Kidney capillary endothelial cell (primary cell): ENCODE measurements around the gene SLPI.

Experiments
- DNase-seq: peaks from one replicate; pipeline ENCODE4 v3.0.0-alpha.2; 2018; ENCODE audit warnings: low spot score

The SLPI gene

DNA sequence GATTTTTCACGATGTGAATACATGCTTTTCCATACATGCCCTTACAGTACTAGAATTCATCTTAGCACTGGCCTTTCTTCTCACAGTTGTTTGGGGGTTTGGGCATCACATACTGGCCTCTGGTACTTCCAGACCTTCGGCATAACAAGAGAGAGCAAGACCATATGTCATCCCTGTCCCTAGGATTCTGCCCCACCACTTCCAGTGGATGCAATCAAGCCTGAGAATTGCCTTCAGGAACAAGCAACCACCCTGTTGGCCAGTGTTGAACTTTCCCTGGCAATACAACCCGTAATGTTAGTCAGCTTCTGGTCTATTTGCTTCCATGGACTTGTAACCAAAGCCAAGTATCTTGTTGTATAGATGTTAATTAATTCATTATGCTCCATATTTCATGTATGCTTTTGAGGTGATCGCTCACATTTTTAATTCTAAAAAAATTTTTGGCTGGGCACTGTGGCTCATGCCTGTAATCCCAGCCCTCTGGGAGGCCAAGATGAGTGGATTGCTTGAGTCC is 15.4 kb upstream of the SLPI start:
- no peak for DNase-seq

GRCh38 chr20:45269056-45269455 is 14.7 kb upstream of the SLPI start:
- DNase-seq, result no peak

DNA sequence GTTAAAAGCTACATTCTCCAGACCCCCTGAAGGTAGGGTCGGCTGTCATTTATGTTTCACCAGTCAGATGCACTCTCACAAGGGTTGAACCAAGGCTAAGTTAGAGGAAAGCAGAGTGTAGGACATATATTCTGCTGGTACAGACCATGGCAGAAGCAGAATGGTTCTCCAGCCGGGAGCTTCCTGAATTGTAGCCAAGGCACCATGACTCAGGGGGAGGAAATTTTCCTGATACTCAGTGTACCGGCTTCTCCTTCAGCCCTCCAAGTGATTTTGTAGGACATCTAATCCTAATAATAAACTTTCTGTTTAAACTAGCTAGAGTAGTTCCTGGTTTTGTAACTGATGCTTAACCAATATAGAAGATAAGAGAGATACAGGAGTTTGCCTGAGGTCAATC is 14.2 kb upstream of the SLPI start:
- no peak for DNase-seq

DNA sequence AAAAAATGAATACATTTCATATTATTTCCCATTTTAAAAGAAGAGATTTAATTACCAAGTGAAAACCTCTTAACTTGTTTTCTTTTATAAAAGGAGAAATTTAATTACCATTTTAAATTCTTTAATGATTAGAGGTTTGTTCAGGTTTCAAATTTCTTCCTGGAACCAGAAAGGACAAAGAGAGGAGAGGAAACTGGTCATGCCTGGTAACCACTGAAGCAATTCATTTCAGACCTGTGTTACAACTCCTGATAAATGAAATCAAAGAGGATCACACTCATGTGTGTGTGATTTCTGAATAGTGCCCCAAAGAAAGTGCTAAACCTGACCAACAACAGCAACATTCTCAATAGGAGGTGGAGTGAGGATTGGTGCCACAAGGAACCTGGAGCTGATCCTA is 12.6 kb upstream of the SLPI start:
- no peak for DNase-seq

DNA sequence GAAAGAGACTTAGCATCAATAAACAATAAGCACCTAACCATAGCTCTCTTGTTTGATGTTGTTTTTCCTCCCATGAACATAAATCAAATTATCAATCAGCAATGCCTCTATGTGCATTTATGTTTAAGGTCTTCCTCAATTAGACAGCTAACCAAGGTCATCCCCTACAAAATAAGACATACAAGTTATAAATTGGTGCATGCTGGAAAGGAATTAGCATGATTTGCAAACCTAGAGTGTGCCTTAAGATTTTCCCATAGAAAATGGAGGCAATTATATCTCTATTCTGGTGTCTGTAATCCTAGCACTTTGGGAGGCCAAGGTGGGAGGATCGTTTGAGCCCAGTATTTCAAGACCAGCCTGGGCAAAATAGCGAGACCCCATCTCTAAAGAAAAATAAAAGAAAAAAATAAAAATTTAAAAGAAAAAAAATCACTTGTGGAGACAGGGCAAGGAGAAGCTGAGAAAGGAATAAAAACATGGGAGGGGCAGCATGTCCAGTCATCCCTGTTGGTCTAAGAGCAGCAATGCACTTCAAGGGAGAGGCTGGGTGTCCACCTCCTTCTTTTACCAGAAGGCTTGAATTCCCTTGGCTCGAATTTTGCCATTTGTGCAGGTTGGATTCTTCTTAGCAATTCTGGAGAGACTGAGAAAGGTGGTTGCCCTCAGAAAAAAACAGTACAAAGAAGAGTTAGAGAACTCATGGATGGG is 9.3 kb upstream of the SLPI start:
- DNase-seq, result no peak

DNA sequence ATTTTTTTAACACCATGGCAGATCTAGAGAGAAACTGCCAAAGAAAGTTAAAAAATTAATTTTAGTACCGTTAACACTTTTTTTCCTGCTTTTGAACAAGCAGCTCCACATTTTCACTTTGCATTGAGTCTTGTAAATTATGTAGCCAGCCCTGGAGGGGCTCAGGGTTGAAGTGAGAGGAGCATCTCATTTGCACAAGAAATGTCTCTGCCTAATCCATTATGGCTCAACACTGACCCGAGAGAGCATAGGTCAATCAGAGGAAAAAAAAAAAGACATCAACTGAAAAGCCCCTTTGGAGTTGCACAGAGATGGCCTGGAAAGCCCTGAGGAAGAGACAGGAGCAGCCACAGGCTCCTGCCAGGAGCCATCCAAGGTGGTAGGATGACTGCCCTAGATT is 4.3 kb upstream of the SLPI start:
- DNase-seq, result no peak

DNA sequence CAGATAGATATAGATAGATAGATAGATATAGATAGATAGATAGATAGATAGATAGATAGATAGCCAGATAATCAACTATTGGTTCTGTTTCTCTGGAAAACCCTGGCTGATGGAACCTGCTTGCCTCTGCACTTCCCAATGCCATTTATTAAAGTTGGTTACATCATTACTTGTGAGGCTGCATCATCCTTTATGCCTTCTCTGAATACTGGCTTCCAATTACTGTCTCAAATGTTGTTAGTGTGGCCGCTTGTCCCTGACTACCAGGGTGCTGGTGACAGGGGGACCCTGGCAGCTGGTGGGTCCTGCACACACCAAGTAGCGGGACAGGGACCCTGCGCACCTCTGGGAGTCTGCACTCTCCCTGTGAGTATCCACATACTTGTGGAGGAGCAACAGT is 3.9 kb upstream of the SLPI start:
- no peak for DNase-seq

GRCh38 chr20:45257711-45258110 is 3.3 kb upstream of the SLPI start:
- no peak for DNase-seq

DNA sequence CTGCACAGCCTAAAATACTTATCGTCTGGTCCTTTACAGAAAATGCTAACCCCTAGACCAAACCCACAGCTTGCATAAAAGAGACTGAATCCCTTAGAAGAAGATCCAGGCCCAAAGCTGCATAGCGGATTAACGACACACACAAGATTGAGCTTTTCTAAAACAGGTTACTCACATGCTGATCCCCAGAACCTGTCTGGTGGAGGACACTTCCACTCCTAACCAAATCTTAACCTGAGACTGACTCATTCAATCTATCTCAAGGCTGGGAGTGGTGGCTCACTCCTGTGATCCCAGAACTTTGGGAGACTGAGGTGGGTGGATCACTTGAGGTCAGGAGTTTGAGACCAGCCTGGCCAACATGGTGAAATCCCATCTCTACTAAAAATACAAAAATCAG is 2.8 kb upstream of the SLPI start:
- no peak for DNase-seq

DNA sequence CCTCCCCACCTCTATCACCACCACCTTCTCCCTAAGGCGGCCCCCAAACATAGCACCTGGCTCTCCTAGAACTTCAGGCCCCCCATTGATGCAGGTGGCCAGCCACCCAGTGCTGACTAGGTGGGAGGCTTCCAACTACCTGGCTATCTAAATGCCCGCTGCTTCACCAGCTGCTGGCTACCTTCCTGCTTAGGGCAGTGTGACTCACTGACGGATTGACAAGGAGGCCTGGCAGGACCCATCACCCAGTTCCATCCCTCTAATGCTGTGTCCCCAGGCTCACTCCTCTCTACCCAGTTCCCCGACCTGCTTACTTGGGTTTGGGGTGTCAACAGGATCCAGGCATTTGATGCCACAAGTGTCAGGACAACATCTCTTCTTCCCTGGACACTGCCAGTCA is 1.1 kb downstream of the SLPI start:
- DNase-seq, result no peak

DNA sequence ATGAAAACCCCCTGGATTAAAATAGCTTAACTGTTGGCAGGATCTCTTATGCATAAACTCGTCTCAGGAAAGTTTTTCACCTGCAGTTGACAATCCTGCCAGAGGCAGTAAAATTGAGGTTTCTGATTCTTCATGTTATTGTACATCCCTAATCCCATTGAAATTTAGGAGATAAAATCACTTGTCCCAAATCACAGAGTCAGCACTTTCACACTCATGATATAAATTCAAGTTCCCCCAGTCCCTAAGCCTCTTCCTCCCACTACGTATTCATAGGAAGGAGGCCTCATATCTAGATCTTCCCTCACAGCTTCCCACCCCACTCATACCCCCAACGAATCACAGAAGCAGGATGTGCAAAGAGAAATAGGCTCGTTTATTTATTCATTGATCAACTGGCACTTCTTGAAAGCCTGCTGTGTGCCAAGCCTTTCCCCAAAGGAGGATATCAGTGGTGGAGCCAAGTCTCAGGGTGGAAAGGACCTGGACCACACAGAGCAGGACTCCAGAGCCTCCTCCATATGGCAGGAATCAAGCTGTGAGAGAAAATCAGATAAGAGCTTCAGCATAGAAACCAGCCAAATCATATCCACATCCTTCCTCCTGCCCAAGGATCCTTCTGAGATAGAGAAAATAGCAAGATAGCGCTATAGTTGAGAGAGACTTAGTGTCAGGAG is 2.3 kb downstream of the SLPI start:
- DNase-seq, result no peak

DNA sequence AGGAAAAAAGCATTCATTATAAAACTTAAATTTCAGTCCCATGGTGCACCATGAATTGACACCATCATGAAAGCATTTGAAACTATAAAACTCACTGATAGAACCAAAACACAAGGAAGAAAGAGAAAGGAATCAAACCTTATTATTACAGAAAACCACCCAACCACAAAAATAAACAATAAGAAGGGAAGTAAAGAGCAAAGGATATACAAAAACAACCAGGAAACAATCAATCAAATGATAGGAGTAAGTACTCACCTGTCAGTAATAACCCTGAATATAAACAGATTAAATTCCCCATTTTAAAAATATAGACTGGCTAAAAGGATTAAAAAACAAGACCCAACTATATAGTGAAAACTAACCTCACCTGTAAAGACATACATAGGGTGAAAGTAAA is 5.8 kb downstream of the SLPI start:
- DNase-seq, result no peak

DNA sequence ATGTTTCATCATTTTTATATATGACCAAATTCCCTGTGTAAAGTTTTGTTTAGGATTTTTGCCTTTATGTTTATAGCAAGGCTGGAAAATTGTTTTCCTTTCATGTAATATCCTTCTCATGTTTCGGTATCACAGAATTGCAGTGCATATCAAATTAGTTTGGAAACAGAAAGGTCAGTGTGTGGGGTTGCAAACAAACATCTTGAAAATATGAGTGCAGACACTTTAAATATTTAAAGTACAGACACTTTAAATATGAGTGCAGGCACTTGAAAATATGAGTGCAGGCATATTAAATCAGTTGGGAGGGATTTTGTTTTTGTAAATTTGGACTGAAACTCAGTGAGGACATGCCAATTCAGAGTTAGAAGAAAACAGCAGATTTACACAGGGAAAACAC is 6.5 kb downstream of the SLPI start:
- no peak for DNase-seq

- no peak for DNase-seq
Observed at GRCh38 chr20:45246109-45246508, 8.3 kb downstream of the SLPI start.

DNA sequence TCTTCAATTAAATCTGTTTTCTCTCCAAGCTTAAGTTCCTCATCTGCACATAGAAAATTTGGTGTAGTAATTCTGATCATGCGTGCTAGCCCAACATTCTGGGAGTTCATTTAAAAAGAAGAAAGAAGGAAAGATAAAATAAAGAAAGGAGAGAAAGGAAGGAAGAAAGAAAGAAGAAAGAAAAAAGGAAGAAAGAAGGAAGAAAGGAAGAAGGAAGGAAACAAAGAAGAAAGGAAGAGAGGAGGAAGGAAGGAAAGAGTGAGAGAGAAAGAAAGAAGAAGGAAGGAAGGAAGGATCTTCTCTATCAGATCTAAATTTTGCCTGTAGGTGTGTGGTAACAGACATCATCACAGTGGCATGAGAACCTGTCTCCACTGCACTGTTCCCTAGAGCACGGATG is 16.2 kb downstream of the SLPI start:
- DNase-seq, result no peak

GRCh38 chr20:45235995-45236394 is 18.4 kb downstream of the SLPI start:
- DNase-seq, result no peak

DNA sequence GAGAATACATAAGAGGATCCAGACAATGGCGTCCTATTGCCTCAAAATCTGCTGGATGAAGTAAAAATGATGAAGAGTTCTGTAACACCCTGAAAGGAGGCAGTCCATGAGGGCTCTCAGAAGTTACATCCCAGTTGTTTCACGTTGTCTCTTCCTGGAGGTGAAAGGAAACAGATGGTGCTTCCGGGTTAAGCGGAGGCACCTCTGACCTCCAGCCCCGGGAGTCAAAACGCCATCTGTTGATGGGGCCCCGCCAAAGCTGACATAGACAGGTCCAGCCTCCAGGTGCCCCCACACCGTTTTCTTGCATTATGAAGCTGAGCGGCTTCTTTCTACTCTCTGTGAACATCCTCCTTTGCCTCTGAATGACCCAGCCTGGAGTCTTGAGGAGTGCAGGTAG is 23.7 kb downstream of the SLPI start:
- no peak for DNase-seq

- DNase-seq, result no peak
Observed at GRCh38 chr20:45229264-45230056, 24.9 kb downstream of the SLPI start.

DNA sequence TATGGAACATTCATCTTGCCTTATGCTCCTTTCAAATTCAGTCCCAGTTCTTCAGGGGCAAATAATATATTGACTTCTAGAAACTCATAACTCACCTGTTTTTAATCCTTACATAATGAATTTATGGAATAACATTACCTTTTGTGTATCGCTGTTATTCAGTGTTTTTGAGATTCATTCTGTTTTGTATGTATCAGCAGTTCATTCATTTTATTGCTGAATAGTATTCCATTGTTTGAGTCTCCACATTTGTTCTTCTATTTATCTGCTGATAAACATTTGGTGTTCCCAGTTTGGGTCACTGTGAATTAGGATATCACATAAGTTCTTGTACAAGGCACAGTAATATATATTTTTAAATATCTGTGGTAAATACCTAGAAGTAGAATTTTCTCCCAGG is 28.1 kb downstream of the SLPI start:
- no peak for DNase-seq

DNA sequence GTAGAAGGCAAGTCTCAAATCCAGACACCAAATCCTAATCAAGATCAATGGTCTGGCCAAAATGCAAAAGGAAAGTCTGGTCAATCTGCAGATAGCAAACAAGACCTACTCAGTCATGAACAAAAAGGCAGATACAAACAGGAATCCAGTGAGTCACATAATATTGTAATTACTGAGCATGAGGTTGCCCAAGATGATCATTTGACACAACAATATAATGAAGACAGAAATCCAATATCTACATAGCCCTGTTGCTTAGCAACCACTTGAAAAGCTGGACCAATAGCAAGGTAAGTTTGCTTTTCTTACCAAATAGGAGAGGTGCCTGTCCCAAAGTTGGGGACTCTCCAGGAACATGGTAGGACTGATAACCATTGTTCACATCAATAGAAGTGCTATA is 31.2 kb downstream of the SLPI start:
- DNase-seq, result no peak

DNA sequence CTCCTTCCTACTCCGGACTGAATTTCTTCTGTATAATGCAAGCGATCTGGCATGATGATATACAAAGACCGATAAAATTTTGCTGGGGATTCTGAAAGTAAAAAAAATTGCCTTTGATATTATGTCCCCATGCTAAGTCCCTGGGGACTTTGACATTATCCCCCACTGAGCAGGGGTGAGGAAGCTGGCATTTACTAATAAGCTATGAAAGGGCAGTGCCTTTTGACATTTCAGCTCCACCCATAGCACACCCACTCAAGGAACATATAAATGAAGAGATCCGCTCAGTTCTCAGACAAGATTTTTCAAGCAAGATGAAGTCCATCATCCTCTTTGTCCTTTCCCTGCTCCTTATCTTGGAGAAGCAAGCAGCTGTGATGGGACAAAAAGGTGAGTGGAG is 33.3 kb downstream of the SLPI start, which contains the start of gene SEMG2:
TSS of gene SEMG2 (plus strand) at position 298 of the 400 bp plus-strand sequence. CDS start at position 315, 17 bp downstream.
- DNase-seq, result no peak

DNA sequence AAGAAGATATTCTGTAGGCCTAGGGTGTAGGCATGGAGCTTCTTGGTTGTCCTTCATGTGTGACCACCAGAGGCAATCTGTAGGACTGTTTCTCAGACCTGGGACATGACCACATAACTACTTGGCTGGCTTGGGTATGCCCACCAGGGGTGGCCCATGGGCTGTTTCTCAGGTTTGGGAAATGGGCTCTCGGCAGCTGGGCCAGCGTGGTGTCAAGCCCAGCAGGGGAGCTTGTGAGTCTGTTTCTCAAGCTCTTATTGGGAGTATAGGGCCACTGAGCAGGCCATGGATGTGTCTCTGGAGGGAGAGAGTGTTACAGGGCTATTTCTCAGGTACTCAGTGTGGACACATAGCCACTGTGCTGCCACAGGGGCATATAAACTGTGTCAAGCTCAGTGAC is 35.7 kb downstream of the SLPI start:
- no peak for DNase-seq

DNA sequence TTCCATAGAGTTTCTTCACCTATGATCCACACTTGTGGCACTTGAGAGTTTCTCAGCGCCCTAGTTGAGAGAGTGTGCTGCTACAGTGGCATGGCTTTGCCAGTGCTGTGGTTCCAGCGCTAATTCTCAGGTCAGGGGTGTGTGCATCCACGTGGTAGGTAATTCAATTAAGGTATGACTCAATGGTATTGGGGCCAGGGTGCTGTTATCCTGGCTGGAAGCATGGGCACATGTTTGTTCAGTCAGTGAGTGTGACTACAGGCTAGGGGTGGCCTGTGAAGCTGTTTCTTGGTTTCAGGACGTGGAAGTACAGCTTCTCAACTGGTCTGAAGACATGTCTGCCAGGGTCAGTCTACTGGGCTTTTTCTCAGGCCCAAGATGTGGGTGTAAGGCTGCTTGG is 36.2 kb downstream of the SLPI start:
- no peak for DNase-seq
